Measurements from ENCODE around the gene ARPC1B.
A peak's percentile ranks its signal among the peaks of the same experiment; 100 is the strongest.

ARPC1B gene

GRCh38 chr7:99380032-99380822, 5.7 kb downstream of the ARPC1B start:
- no peak overlapping the region for H2AFZ ChIP-seq (ENCODE audit: low read length)
- H3K4me2 ChIP-seq (ENCODE audit: low read length), result peak overlapping the region; percentile 69
- TF ChIP-seq EZH2 (IDR thresholded peaks at IDR 0.05; ENCODE audit: borderline replicate concordance, low read length), result no peak
- TF ChIP-seq CTCF (IDR thresholded peaks at IDR 0.05; ENCODE audit: low read length), result no peak
- H3F3A ChIP-seq (ENCODE audit: insufficient read depth, low read length), result peaks cover 19% of the 10 kb centered on the region
- no peaks in the 10 kb centered on the region for H3K27me3 ChIP-seq (ENCODE audit: insufficient read depth, low read length)
- H4K20me1 ChIP-seq (ENCODE audit: insufficient read depth, low read length), result no peaks in the 10 kb centered on the region
- no peaks in the 10 kb centered on the region for H3K9me3 ChIP-seq (ENCODE audit: low read length)
- H3K36me3 ChIP-seq (ENCODE audit: insufficient read depth, low read length), result peaks cover 52% of the 10 kb centered on the region
- peak overlapping the region; percentile 96 for H3K27ac ChIP-seq (ENCODE audit: low read depth, low read length, poor library complexity, severe bottlenecking)
- peak overlapping the region; percentile 48 for H3K4me3 ChIP-seq (ENCODE audit: low read depth, low read length, poor library complexity, severe bottlenecking)
- H3K9me2 ChIP-seq (ENCODE audit: low read depth, low read length), result no peaks in the 10 kb centered on the region
- H3K4me1 ChIP-seq (ENCODE audit: insufficient read depth, low read length, severe bottlenecking), result peaks cover 56% of the 10 kb centered on the region
- peaks cover 17% of the 10 kb centered on the region; the same call in 1 of the 2 replicates for H3K79me2 ChIP-seq (ENCODE audit: insufficient read depth, low read length)
- peak overlapping the region; percentile 74 for H3K9ac ChIP-seq (ENCODE audit: low read length)

DNA sequence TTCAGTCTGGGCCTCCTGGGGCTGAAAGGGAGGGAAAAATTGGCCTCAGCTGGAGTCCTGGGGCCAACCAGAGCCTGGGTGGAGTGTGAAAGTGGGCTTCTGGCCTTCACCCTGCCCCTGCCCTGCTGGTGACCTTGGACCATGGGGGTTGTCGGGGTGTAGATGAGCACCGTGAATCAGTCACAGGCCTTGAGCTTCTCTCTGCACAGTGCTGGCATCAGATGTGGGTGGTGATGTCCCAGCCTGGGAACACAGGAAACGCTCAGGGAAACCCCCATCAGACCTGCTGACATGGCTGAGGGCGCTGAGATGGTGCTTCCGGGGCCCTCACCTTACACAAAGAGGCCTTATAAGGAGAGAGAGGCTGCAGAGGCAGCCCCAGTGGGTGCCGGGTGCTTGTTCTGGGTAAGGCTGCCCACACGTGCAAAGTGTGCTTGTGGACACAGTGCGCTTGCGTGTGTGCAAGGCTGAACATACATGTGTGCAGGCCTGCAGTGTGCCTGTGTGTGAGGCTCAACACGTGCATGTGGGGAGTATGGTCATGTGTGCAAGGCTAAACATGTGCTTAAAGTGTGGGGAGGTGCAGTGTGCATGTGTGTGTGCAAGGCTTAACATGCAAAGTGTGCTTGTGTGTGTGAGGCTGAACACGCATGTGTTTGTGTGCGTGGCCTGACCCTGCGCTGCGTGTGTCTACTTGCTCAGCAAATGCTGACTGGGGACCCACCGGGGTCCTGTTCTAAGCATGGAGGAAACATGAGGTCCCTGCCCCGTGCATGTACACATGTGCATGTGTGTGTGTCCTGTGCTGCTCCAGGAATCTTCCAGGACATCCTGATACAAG, 6.5 kb downstream of the ARPC1B start:
- H3K9ac ChIP-seq (ENCODE audit: low read length), result peak overlapping the region; percentile 74
- no peak overlapping the region for H2AFZ ChIP-seq (ENCODE audit: low read length)
- H3K79me2 ChIP-seq (ENCODE audit: insufficient read depth, low read length), result peaks cover 15% of the 10 kb centered on the region; the same call in 1 of the 2 replicates
- no peaks in the 10 kb centered on the region for H3K9me2 ChIP-seq (ENCODE audit: low read depth, low read length)
- TF ChIP-seq EZH2 (IDR thresholded peaks at IDR 0.05; ENCODE audit: borderline replicate concordance, low read length), result no peak
- no peak for TF ChIP-seq CTCF (IDR thresholded peaks at IDR 0.05; ENCODE audit: low read length)
- H3K9me3 ChIP-seq (ENCODE audit: low read length), result no peaks in the 10 kb centered on the region
- peaks cover 57% of the 10 kb centered on the region for H3K36me3 ChIP-seq (ENCODE audit: insufficient read depth, low read length)
- peak overlapping the region; percentile 48 for H3K4me3 ChIP-seq (ENCODE audit: low read depth, low read length, poor library complexity, severe bottlenecking)
- H3F3A ChIP-seq (ENCODE audit: insufficient read depth, low read length), result peaks cover 19% of the 10 kb centered on the region
- peak overlapping the region; percentile 69 for H3K4me2 ChIP-seq (ENCODE audit: low read length)
- no peaks in the 10 kb centered on the region for H3K27me3 ChIP-seq (ENCODE audit: insufficient read depth, low read length)
- H3K4me1 ChIP-seq (ENCODE audit: insufficient read depth, low read length, severe bottlenecking), result peaks cover 49% of the 10 kb centered on the region
- peak overlapping the region; percentile 96 for H3K27ac ChIP-seq (ENCODE audit: low read depth, low read length, poor library complexity, severe bottlenecking)
- H4K20me1 ChIP-seq (ENCODE audit: insufficient read depth, low read length), result no peaks in the 10 kb centered on the region

DNA sequence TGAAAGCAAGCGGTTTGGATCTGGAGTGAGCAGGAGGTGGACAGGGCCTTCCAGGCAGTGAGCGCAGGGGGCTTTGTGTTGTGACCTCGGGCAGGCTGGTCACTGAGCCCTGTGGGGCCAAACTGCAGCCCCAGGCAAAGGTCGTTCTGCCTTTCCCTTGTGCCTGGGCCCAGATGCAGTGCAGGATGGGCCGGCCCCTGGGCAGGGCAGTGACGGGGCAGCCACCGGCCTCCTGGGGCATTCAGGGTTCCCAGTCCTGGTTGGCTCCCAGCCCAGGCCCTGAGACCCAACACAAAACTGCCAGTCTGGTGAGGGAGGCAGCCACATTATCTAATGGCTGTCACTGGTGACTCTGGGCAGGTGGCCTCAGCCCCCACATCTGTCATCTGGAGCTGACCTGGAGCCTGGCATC, 7.1 kb downstream of the ARPC1B start:
- Histone ChIP-seq H3K4me1 (ENCODE audit: insufficient read depth, low read length, severe bottlenecking) (peaks cover 46% of the 10 kb centered on the region), H3K9me3 (ENCODE audit: low read length) (no peaks in the 10 kb centered on the region), H3K36me3 (ENCODE audit: insufficient read depth, low read length) (peaks cover 58% of the 10 kb centered on the region), H3K79me2 (ENCODE audit: insufficient read depth, low read length) (peaks cover 12% of the 10 kb centered on the region; the same call in 1 of the 2 replicates), H3K4me2 (ENCODE audit: low read length) (peak overlapping the region; percentile 69), H3K9me2 (ENCODE audit: low read depth, low read length) (no peaks in the 10 kb centered on the region), H3K9ac (ENCODE audit: low read length) (peak overlapping the region; percentile 74), H3K4me3 (ENCODE audit: low read depth, low read length, poor library complexity, severe bottlenecking) (peak overlapping the region; percentile 48), H3F3A (ENCODE audit: insufficient read depth, low read length) (peaks cover 19% of the 10 kb centered on the region), H3K27ac (ENCODE audit: low read depth, low read length, poor library complexity, severe bottlenecking) (peak overlapping the region; percentile 96), H4K20me1 (ENCODE audit: insufficient read depth, low read length) (no peaks in the 10 kb centered on the region), H3K27me3 (ENCODE audit: insufficient read depth, low read length) (no peaks in the 10 kb centered on the region), H2AFZ (ENCODE audit: low read length) (no peak overlapping the region)
- TF ChIP-seq EZH2 (IDR thresholded peaks at IDR 0.05; ENCODE audit: borderline replicate concordance, low read length) (no peak), CTCF (IDR thresholded peaks at IDR 0.05; ENCODE audit: low read length) (no peak)

All from OCI-LY1 (cell line).